Stimulated activated CD4-positive, alpha-beta T cell treated with anti-CD3 and anti-CD28 coated beads, Interleukin-12 subunit alpha, Interleukin-12 subunit beta, amount 100 ng/mL, for 4 hours (primary cell): Measurements from ENCODE around the gene SCAPER.
"Not testable (repeated sequence)": the region's sequence is repeated elsewhere in the genome, so short reads cannot be mapped to it uniquely, and the experiment has no call there.

Experiments used
- DNase-seq: peaks from one replicate; pipeline ENCODE4 v3.0.0-alpha.2; 2020

Gene SCAPER

GRCh38 chr15:76763554-76763953 lies 141.6 kb downstream of the SCAPER start:
- DNase-seq = no peak

DNA sequence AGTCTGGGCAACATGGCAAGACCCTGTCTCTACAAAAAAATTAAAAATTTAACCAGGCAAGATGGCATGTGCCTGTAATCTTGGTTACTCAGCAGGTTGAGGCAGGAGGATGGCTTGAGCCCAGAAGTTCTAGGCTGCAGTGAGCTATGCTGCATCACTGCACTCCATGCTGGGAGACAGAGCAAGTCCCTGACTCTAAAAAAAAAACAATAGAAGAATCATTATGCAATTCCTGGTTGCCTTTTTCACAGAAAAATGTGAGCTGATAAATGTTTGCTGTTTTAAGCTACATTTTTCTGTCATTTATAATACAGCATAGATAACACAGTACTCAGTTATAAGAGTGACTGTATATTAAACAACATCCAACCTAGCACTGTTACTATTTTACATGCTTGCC lies 148.8 kb downstream of the SCAPER start:
- DNase-seq = no peak

DNA sequence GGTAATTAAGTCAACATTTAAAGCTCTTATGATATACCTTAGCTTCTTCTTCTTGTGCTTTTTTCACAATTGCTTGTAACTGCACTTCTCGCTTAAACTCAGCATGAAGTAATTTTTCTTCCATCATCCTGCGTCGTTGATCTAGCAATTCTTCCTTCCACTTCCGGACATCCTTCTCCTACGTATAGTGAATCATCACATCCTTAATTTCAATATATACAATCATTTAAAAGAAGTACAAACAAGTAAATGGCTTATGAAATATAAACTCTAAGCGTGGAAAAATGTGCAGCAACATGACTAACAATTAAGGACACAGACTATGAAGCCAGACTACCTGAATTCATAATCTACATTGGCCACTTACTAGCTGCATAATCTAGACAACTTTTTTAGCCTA lies 151.4 kb downstream of the SCAPER start:
- DNase-seq = no peak

DNA sequence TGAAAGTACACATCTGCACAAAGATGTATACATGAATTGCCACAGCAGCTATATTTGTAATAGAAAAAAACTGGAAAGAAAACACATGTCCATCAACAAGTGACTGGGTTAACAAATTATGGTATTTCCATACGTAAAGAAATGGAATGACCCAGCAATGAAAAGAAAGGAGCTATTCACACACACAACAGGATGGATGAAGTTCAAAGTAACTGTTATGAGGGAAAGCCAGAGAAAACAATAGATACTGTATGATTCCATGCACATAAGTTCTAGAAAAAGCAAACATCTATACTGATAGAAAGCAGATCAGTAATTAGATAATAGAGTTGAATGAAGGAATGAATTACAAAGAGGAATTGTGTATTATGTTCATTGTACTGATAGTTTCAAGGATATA lies 152.0 kb downstream of the SCAPER start:
- DNase-seq = no peak

DNA sequence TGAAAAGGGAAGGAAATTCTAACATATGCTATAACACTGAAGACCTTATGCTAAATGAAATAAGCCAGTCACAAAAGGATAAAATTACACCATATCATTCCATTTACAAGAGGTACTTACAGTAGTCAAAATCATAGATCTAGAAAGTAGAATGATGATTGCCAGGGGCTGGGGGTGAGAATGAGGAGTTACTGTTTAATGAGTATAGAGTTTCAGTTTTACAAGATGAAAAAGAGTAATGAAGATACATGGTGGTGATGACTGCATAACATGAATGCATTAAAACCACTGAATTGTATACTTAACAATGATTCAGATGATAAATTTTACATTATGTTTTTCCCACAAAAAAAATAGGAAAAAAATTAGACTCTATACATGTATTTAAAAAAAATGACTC lies 152.6 kb downstream of the SCAPER start:
- DNase-seq = no peak

DNA sequence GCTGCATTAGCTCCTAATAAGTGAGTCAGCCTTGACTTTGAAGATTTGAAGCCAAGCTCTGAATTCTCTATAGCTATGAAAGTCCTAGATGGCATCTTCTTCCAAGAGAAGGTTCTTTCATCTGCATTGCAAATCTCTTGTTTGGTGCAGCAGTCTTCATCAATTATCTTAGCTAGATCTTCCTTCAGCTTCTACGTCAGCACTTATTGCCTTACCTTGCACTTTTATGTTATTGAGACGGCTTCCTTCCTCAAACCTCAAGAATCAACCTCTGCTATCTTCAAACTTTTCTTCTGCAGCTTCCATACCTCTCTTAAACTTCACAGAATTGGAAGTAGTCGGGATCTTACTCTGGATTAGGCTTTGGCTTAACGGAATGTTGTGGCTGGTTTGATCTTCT lies 167.6 kb downstream of the SCAPER start:
- DNase-seq = no peak

DNA sequence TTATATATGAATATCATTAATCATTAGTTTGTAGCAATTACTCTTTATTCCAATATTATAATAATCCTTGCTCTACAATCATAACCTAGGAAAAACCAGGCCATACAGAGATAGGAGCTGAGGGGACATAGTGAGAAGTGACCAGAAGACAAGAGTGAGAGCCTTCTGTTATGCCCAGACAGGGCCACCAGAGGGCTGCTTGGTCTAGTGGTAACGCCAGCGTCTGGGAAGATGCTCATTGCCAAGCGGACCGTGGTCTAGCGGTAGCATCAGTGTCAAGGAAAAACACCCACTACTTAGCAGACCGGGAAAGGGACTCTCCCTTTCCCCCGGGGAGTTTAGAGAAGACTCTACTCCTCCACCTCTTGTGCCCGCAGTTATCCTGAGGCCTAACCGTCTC lies 172.8 kb downstream of the SCAPER start:
- not testable (repeated sequence) for DNase-seq

- DNase-seq = no peak
Observed at GRCh38 chr15:76730262-76730661, 174.9 kb downstream of the SCAPER start.

- DNase-seq = no peak
Observed at GRCh38 chr15:76718863-76719262, 186.3 kb downstream of the SCAPER start.

GRCh38 chr15:76714950-76715349 lies 190.2 kb downstream of the SCAPER start:
- DNase-seq = no peak

- DNase-seq = no peak
Observed at GRCh38 chr15:76711351-76711827, 193.8 kb downstream of the SCAPER start.

- not testable (repeated sequence) for DNase-seq
Observed at GRCh38 chr15:76704032-76704431, 201.1 kb downstream of the SCAPER start.

DNA sequence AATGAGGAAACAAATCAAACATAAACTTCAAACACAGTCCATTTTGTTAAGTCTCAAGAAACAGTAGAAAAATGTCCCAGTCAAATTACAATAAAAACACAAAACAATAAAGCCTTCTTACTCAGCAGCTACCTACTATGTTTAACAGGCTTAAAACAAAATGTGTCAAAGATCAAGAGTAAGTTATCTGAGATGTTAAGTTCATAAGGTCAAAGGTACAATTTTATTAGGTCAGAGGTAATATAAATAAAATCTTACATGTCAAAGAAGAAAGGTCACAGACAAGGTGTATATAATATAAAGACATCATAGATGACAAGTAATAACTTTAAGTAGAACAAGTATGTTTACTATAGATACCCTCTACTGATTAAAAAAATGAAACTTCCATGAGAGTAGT lies 208.3 kb downstream of the SCAPER start:
- DNase-seq = no peak

DNA sequence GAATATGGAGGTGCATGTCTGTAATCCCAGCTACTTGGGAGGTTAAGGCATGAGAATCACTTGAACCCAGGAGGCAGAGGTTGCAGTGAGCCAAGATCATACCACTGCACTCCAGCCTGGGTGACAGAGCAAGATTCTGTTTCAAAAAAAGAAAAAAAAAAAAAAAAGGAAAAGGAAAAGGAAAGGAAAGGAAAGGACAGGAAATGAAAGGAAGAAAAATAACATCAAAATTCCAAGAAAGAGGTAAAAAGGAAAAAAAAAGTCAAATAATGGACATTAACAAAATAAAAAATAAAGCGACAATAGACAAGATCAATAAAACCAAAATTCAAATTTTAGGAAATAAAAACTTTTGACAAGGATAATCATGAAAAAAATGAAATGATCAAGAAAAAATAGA lies 212.6 kb downstream of the SCAPER start:
- DNase-seq = not testable (repeated sequence)

GRCh38 chr15:76687592-76687991 lies 217.5 kb downstream of the SCAPER start:
- DNase-seq = not testable (repeated sequence)

DNA sequence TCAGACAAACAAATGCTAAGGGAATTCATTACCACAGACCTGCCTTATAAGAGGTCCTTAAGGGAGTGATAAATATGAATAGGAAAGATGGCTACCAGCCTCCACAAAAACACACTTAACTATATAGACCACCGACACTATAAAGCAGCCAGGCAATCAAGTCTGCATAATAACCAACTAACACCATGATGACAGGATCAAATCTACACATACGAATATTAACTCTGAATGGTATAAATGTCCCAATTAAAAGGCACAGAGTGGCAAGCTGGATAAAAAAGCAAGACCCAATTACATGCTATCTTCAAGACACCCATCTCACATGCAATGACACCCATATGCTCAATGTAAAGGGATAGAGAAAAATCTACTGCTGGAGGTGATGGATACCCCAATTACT lies 221.1 kb downstream of the SCAPER start:
- DNase-seq = no peak

DNA sequence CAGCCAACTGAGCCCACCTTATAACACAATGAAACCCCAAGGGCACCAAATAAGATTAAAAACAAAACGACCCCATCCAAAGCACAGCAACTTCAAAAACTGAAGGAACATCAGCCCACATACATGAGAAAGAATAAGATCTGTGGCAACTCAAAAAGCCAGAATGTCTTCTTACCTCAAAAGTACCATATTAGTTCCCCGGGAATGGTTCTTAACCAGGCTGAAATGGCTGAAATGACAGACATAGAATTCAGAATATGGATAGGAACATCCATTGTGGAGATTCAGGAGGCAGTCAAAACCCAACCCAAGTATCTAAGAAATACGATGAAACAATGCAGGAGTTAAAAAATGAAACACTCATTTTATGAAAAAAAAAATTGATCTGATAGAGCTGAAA lies 222.3 kb downstream of the SCAPER start:
- DNase-seq = no peak

DNA sequence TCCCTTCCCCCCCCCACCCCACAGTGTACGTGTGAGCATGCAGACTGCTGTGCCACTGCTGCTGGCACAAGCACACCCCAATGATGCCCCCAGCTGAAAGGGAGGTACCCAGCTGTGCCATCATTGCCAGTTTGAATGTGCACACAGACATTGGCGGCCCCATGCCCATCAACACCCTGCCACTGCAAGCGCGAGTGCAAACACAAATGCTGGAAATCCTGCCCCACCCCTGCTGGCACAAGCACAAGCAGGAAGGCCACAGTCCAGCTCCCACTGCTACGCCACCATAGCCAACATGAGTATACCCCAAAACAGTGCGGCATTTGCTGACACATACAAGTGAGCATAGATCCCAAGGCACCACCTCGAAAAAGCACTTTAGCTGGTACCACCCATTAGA lies 222.9 kb downstream of the SCAPER start:
- DNase-seq = no peak

- DNase-seq = no peak
Observed at GRCh38 chr15:76678766-76679165, 226.4 kb downstream of the SCAPER start.

DNA sequence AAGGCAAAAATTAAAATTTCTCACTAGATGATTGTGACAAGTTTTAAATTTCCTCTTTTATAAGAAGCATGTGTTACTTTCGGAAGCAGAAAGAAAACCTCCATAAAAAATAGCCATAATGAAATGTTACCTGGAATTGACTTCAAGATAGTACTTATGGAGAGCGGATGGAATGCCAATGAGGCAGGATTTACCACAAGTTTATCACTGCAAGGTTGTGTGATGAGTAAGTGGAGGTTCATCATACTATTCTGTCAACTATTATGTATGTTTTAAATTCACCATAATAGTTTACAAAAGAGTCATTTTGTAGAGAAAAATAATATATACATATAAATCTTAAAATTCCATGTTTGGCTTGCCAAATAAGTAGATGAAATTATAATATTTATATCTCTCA lies 230.3 kb downstream of the SCAPER start:
- DNase-seq = no peak

DNA sequence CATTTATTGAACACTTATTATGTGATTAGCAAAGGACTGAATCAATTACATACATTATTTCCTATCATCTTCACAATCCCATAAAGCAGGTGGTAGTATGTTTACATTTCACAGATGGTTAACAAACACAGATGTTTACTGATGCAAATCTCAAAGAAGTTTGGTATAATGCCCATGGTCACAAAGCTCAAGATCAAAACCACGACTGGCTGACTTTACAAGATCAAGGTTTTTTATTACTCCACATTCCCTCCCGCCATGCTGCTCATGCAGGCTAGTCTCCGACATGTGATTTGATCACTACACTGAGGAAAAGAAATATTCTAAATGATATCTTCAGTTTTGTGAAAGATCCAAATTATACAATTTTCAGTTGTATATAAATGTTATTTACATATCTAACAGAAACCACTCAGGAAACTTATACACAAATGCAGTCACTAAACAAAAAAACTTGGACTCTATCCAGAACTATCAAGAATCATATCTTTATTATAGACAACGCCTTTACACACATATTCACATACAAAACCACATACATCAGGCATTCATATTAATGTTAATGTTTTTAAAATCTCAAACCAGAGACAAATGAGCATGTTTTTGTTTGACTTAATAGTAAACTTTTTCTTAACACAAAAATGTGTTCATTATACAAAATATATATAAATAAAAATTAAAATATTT lies 235.5 kb downstream of the SCAPER start:
- no peak for DNase-seq

GRCh38 chr15:76668900-76669299 lies 236.2 kb downstream of the SCAPER start:
- no peak for DNase-seq

GRCh38 chr15:76667943-76668715 lies 237.0 kb downstream of the SCAPER start:
- no peak for DNase-seq

DNA sequence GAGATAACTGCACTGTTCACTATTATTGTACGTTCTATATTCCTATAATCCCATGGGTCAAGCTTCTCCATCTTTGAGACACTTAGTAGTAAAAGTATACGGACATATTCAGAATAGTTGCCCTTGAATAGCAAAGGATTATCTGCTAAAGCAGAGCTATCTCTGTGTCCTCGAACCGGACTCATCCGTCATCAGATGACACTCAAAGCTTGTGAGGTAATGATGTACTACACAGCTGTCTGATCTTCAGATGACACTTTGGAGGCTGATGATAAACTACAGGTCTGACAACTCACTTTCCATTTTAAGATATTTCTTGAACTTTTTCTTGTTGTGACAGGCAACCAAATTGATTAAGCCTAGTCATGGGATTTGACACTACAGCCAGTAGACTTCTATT lies 240.2 kb downstream of the SCAPER start:
- DNase-seq = no peak

DNA sequence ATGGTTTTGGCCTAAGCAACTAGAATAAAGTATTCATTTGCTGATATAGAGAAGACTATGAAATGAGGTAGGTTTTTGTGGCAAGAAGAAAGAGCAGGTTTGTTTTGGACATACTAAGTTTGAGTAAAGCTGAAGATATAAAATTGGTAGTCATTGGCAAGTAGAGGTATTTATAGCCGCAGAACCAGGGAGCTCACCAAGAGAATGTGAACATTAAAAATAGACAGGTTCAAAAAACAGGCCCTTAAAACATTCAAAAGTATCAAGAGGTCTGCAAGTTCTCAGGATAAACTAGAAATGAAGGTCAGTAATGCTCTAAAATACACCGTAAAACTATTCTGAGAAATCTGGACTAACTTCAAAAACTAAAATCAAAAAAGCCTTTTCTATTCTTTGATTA lies 240.7 kb downstream of the SCAPER start:
- no peak for DNase-seq
